H1 (cell line): ENCODE data around the gene GREB1L. TPM values are rescaled to one million over a fixed set of nuclear protein-coding genes. Genes with fewer than 3 reads are reported as not detected.

Source experiments
- CTCF ChIA-PET: fragments of 300-600 bp; sonication (Branson Sonifier 250); formaldehyde crosslinking; loops from one replicate; lab custom pipeline; 2021; ENCODE audit not compliant: partially characterized antibody; lab: Charles Lee
- POLR2A ChIA-PET: fragments of 300-600 bp; sonication (Branson Sonifier 250); formaldehyde crosslinking; loops from one replicate; lab custom pipeline; 2021; ENCODE audit warnings: inconsistent platforms; ENCODE audit not compliant: partially characterized antibody; lab: Charles Lee
- DNase-seq, 2 experiments: peaks; one replicate each; pipeline versions ENCODE4 v3.0.0 to v3.0.0-alpha.2; 2010 to 2022; ENCODE audit warnings: low spot score in 2 of 2, low read depth in 1 of 2, mixed read lengths in 1 of 2
- FAIRE-seq: peaks from 2 replicates; lab custom pipeline; 2011; peaks lifted over from hg19 to GRCh38; lab: Jason Lieb, UNC
- H2AFZ ChIP-seq: 2 replicates; pipeline ENCODE4 v1.8.1; 2012; ENCODE audit warnings: low read length, inconsistent platforms
- H2AK5ac ChIP-seq: 2 replicates; pipeline ENCODE4 v1.6.1; 2013; ENCODE audit warnings: low read depth, low read length
- H2BK120ac ChIP-seq: replicated peaks from 2 replicates; pipeline ENCODE3; 2013; ENCODE audit warnings: low read depth, low read length, inconsistent platforms
- H2BK12ac ChIP-seq: 2 replicates; pipeline ENCODE4 v1.6.1; 2013; ENCODE audit warnings: low read depth, low read length
- H2BK15ac ChIP-seq: 2 replicates; pipeline ENCODE4 v1.6.1; 2013; ENCODE audit warnings: low read length
- H2BK20ac ChIP-seq: 2 replicates; pipeline ENCODE4 v1.6.1; 2013; ENCODE audit warnings: low read length
- H2BK5ac ChIP-seq: 2 replicates; pipeline ENCODE4 v1.6.1; 2013; ENCODE audit warnings: low read depth, low read length
- H3K14ac ChIP-seq: 2 replicates; pipeline ENCODE4 v1.6.1; 2013; ENCODE audit warnings: inconsistent platforms; ENCODE audit not compliant: insufficient read length
- H3K18ac ChIP-seq: 2 replicates; pipeline ENCODE4 v1.6.1; 2013; ENCODE audit warnings: low read length; ENCODE audit errors: extremely low read depth
- H3K23ac ChIP-seq: 2 replicates; pipeline ENCODE4 v1.6.1; 2013; ENCODE audit warnings: inconsistent platforms; ENCODE audit not compliant: insufficient read length
- H3K23me2 ChIP-seq: 2 replicates; pipeline ENCODE4 v1.6.1; 2013; ENCODE audit warnings: low read depth, low read length
- H3K27ac ChIP-seq: 2 replicates; pipeline ENCODE4 v1.6.1; 2011; ENCODE audit warnings: low read depth, low read length, inconsistent platforms
- H3K27me3 ChIP-seq, 4 experiments: replicated peaks in 1 of 4; 1 replicate in 1 of 4; 2 replicates in 3 of 4; pipeline versions ENCODE4 v1.6.1 to v1.8.1; 2011 to 2013; ENCODE audit warnings: low read length in 3 of 4, mild to moderate bottlenecking in 3 of 4, inconsistent platforms in 2 of 4, mixed read lengths in 2 of 4, moderate library complexity in 1 of 4; ENCODE audit not compliant: control insufficient read depth in 3 of 4, insufficient read depth in 3 of 4; ENCODE audit errors: extremely low read depth in 1 of 4
- H3K36me3 ChIP-seq, 4 experiments: 2 replicates each; pipeline versions ENCODE4 v1.6.1 to v1.8.1; 2011 to 2013; ENCODE audit warnings: mild to moderate bottlenecking in 4 of 4, low read length in 3 of 4, moderate library complexity in 2 of 4, control low read depth in 1 of 4, inconsistent platforms in 1 of 4; ENCODE audit not compliant: insufficient read depth in 4 of 4, control insufficient read depth in 2 of 4
- H3K4ac ChIP-seq: replicated peaks from 2 replicates; pipeline ENCODE3; 2013; ENCODE audit warnings: low read length, low read depth, mixed read lengths, inconsistent platforms; ENCODE audit not compliant: insufficient read length
- H3K4me1 ChIP-seq, 4 experiments: replicated peaks in 1 of 4; 1 replicate in 1 of 4; 2 replicates in 3 of 4; pipeline versions ENCODE4 v1.6.1 to v1.8.1; 2011 to 2013; ENCODE audit warnings: low read length in 3 of 4, inconsistent platforms in 2 of 4, mixed read lengths in 1 of 4; ENCODE audit not compliant: insufficient read depth in 4 of 4, control insufficient read depth in 3 of 4
- H3K4me2 ChIP-seq, 2 experiments: 2 replicates each; pipeline versions ENCODE4 v1.6.1 to v1.8.1; 2011 to 2013; ENCODE audit warnings: low read depth in 2 of 2, low read length in 2 of 2, control low read depth in 1 of 2, inconsistent platforms in 1 of 2, mild to moderate bottlenecking in 1 of 2; ENCODE audit not compliant: insufficient read depth in 1 of 2
- H3K4me3 ChIP-seq, 4 experiments: fragments of 200-600, 300-600 bp in 1 of 4; sonication (generic), shearing (Covaris generic), sonication (Bioruptor Twin) in 1 of 4; 2 replicates each; pipeline versions ENCODE4 v1.5.1 to v1.8.1; 2011 to 2016; ENCODE audit warnings: low read length in 4 of 4, low read depth in 3 of 4, control low read depth in 2 of 4, inconsistent platforms in 2 of 4, mild to moderate bottlenecking in 2 of 4, mixed read lengths in 1 of 4, moderate library complexity in 1 of 4; ENCODE audit not compliant: insufficient read depth in 2 of 4; ENCODE audit errors: extremely low read depth in 1 of 4
- H3K56ac ChIP-seq: replicated peaks from 2 replicates; pipeline ENCODE3; 2013; ENCODE audit warnings: low read depth, mild to moderate bottlenecking, mixed read lengths, low read length, inconsistent platforms; ENCODE audit not compliant: insufficient read length
- H3K79me1 ChIP-seq: 2 replicates; pipeline ENCODE4 v1.6.1; 2013; ENCODE audit warnings: low read depth, low read length, control low read depth
- H3K79me2 ChIP-seq, 2 experiments: 2 replicates each; pipeline versions ENCODE4 v1.6.1 to v1.8.1; 2012 to 2013; ENCODE audit warnings: low read length in 2 of 2, mild to moderate bottlenecking in 2 of 2, inconsistent platforms in 1 of 2; ENCODE audit not compliant: insufficient read depth in 2 of 2, control insufficient read depth in 1 of 2
- H3K9ac ChIP-seq, 4 experiments: replicated peaks in 1 of 4; 1 replicate in 1 of 4; 2 replicates in 3 of 4; pipeline versions ENCODE4 v1.6.1 to v1.8.1; 2011 to 2013; ENCODE audit warnings: low read depth in 3 of 4, low read length in 3 of 4, control low read depth in 2 of 4, mild to moderate bottlenecking in 2 of 4, moderate library complexity in 2 of 4, inconsistent platforms in 1 of 4; ENCODE audit errors: extremely low read depth in 1 of 4
- H3K9me3 ChIP-seq, 2 experiments: 2 replicates each; pipeline versions ENCODE4 v1.6.1 to v1.8.1; 2012 to 2013; ENCODE audit warnings: mild to moderate bottlenecking in 2 of 2, moderate library complexity in 2 of 2, control low read depth in 1 of 2, inconsistent platforms in 1 of 2, low read depth in 1 of 2, low read length in 1 of 2, mixed read lengths in 1 of 2; ENCODE audit not compliant: insufficient read depth in 2 of 2
- H4K20me1 ChIP-seq, 2 experiments: replicated peaks in 1 of 2; 2 replicates each; pipeline versions ENCODE3 to v1.8.1; 2011 to 2013; ENCODE audit warnings: inconsistent platforms in 2 of 2, low read length in 2 of 2, mild to moderate bottlenecking in 1 of 2; ENCODE audit not compliant: insufficient read depth in 2 of 2, control insufficient read depth in 1 of 2
- H4K5ac ChIP-seq: 2 replicates; pipeline ENCODE4 v1.6.1; 2013; ENCODE audit warnings: low read length, low read depth, mixed read lengths, inconsistent platforms; ENCODE audit not compliant: insufficient read length
- H4K8ac ChIP-seq: 2 replicates; pipeline ENCODE4 v1.8.0; 2013; ENCODE audit warnings: mild to moderate bottlenecking, moderate library complexity, low read length, inconsistent platforms; ENCODE audit not compliant: insufficient read depth; ENCODE audit errors: extremely low read depth
- H4K91ac ChIP-seq: replicated peaks from 2 replicates; pipeline ENCODE3; 2013; ENCODE audit warnings: low read length, mixed read lengths, inconsistent platforms; ENCODE audit not compliant: insufficient read length
- HDAC6 ChIP-seq: IDR thresholded peaks from one replicate; pipeline ENCODE4 v1.7.1; 2012; ENCODE audit warnings: low read depth, mild to moderate bottlenecking, inconsistent platforms, low read length, moderate library complexity
- MAFK ChIP-seq: IDR thresholded peaks from 2 replicates; pipeline ENCODE4 v1.6.1; 2012; ENCODE audit warnings: low read depth, mild to moderate bottlenecking, improper control_type of control experiment, low read length
- WGBS, 2 experiments: shearing (Covaris generic) in 1 of 2; methylation state at CpG; one replicate each; pipeline versions ENCODE4 v1.1.6 to v1.1.7; 2013 to 2015; ENCODE audit warnings: low lambda C conversion rate in 2 of 2, mixed read lengths in 2 of 2, inconsistent platforms in 1 of 2, low coverage in 1 of 2, missing lambda C conversion rate in 1 of 2; ENCODE audit not compliant: insufficient replicate concordance in 2 of 2, insufficient coverage in 1 of 2, insufficient read length in 1 of 2; ENCODE audit errors: extremely low coverage in 1 of 2, missing lambda C conversion rate in 1 of 2; 5-methylcytosine and 5-hydroxymethylcytosine counted together
- polyA plus RNA-seq, 7 experiments: library from polyadenylated mRNA; depleted of rRNA in 3 of 7; stranded (reverse) in 5 of 7; unstranded in 2 of 7; fragments of >200 nt in 5 of 7; fragments of 200-250 nt in 2 of 7; gene quantifications; 1 replicate in 5 of 7; 2 replicates in 1 of 7; 4 replicates in 1 of 7; pipeline versions ENCODE4 v1.2.1 to v1.2.3, GENCODE V29; 2011 to 2013; ENCODE audit warnings: missing spikeins in 2 of 7, mixed read lengths in 2 of 7
- total RNA-seq: library from RNA; stranded (reverse); fragmentation: NEBNext Ultra II Directional; extraction: Animal tissue kit (Norgen Biotek cat#: 25700); gene quantifications from 2 replicates; pipeline ENCODE4 v1.2.1, GENCODE V29; 2021

GREB1L gene
- total and polyA plus RNA-seq, 2 of the 8 experiments (the other 6 are each of a cell fraction or from before 2014, with no cell fraction given) = 0.34 to 1.6 TPM

DNA sequence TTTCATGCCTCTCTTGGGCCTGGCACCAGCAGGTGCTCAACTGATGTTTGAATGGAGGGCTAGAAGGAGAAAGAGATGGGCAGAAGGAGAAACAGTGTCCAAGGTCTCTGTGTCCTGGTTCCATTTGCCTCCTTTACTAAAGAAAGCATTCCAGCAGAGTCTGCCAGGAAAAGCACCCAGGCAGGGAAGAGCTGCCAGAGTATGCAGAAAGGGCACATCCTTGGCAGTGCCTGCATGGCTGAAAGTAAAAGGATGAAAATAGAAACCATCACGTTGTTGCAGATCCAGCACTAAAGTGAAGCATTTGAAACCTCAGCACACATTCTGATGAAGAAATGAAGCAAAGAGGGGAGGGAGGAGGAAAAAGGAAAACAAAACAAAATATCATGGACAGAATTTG, 216.3 kb downstream of the GREB1L start:
- Histone ChIP-seq H2BK12ac (no peak overlapping the region), H3K4me1 (no peaks in the 10 kb centered on the region), H2BK120ac (no peak overlapping the region), H3K9ac (no peak overlapping the region), H3K56ac (no peak overlapping the region), H2AFZ (no peak overlapping the region), H3K36me3 (no peaks in the 10 kb centered on the region), H3K23me2 (no peaks in the 10 kb centered on the region), H2AK5ac (no peak overlapping the region), H4K5ac (no peak overlapping the region), H2BK5ac (no peak overlapping the region), H4K8ac (no peak overlapping the region), H3K27ac (no peak overlapping the region), H3K4me2 (no peak overlapping the region), H4K91ac (no peak overlapping the region), H3K9me3 (no peaks in the 10 kb centered on the region), H3K79me1 (no peaks in the 10 kb centered on the region), H3K23ac (no peak overlapping the region), H4K20me1 (no peaks in the 10 kb centered on the region), H3K4ac (no peak overlapping the region)
- no peak for DNase-seq
- ChIA-PET CTCF (no interaction called here), POLR2A (no interaction called here)
- no peak for FAIRE-seq
- TF ChIP-seq MAFK (no peak), HDAC6 (no peak)
- TF ChIP-seq, all 59 proteins: peak for 0
- H2BK15ac ChIP-seq = no peak overlapping the region
- H3K27me3 ChIP-seq = no peaks in the 10 kb centered on the region
- H2BK20ac ChIP-seq = no peak overlapping the region
- H3K79me2 ChIP-seq = no peaks in the 10 kb centered on the region
- 76% methylated on average over 1 of the region's 1 CpG; no CpG with 5 or more reads in 1 of the 2 experiments for WGBS, 2 experiments
- H3K18ac ChIP-seq = no peak overlapping the region
- no peak overlapping the region for H3K14ac ChIP-seq
- no peak overlapping the region for H3K4me3 ChIP-seq
